Activated CD4-positive, CD25-positive, alpha-beta regulatory T cell treated with anti-CD3 and anti-CD28 coated beads, Interleukin-2, amount 50 U/mL, for 24 hours (primary cell): Measurements from ENCODE around the gene SLIT3.

ENCODE experiments used
- ATAC-seq, 2 donors: fragments of 150-1000 bp; cut with Tn5 transposase; one replicate each; pipeline ENCODE4 v1.10.0; 2021; ENCODE audit warnings: mild to moderate bottlenecking in 1 of 2, moderate library complexity in 1 of 2

The SLIT3 gene

GRCh38 chr5:169298193-169298592 lies 2.7 kb downstream of the SLIT3 start:
- ATAC-seq = no peak

DNA sequence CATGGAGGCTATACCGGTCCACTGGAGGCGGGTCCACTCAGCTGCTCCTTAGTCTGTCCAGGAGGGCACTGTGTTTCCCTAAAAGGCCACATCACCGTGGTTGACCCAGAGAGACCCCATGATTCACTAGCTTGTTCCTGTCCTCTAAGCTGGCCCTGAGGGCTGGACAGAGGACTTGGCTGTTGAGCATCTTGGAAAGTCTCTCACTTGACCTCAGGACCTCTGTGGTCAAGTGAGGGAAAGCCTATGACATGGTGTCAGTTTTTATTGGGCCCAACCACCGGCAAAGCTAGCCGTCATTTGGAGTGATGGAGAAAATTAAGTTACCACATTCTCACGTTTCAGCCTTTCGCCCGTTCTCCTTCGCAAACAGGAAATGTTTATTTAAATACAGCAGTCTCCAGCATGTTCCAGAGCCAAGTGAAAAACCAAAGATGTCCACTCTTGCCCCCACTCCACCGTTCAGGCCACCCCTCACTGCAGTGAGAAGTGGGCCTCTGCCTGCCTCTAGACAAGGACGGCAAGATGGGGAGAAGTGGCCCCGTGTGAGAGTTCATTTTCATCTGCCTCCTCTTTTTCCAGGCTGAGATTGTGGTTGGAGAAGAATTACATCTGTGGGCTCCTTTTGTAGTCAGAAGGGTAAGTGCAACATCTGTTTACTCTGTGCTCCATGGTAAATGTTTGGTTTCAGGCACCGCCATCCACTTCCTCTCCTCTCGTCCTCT lies 4.4 kb downstream of the SLIT3 start:
- no peak for ATAC-seq

DNA sequence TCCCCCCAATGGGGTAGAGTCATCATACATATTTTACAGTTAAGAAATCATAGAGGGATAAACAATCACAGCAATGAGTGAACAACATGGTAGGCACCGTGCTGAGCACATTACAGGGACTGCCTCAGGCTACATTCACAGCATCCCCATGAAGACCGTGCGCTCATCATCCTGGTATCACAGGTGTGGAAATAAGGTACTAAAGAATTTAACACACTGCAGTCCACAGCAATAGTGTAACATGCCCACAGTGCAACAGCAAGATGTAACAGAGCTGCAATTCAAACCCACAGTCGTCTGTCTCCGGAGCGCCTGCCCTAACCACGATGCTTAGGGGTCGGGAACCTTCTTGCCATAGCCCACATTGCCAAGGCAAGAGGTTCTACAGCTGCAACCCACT lies 5.6 kb downstream of the SLIT3 start:
- ATAC-seq = no peak

DNA sequence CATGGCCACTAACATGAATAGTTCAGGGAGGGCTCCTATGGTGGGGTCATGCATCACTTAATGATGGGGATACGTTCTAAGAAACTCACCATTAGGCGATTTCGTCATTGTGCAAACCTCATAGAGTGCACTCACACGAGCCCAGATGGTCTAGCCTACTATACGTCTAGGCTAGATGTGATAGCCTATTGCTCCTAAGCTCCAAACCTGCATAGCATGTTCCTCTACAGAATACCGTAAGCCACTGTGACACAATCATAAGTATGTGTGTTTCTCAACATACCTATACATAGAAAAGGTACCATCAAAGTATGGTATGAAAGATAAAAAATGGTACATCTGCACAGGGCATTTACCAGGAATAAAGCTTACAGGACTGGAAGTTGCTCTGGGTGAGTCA lies 6.3 kb downstream of the SLIT3 start:
- ATAC-seq = no peak

DNA sequence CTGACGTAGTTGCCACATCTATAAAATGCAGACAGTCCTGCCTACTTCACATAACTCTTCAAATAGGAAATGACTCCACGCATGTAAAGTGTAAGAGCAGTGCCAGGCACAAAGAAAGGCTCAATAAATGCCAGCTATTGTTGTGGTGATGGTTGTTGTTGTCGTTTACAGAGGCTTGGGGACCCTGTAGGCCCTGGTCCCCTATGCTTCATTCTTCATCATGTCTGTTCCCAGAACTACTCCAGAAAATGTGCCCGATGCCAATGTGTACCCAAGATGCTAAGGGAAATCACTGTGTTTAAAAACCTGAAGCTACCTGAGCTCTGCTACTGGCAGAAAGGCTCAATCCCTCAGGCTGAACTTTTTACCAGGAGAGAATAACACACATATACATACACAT lies 9.1 kb downstream of the SLIT3 start:
- no peak for ATAC-seq

GRCh38 chr5:169290895-169291294 lies 10.0 kb downstream of the SLIT3 start:
- no peak for ATAC-seq

GRCh38 chr5:169289520-169289919 lies 11.4 kb downstream of the SLIT3 start:
- no peak for ATAC-seq

DNA sequence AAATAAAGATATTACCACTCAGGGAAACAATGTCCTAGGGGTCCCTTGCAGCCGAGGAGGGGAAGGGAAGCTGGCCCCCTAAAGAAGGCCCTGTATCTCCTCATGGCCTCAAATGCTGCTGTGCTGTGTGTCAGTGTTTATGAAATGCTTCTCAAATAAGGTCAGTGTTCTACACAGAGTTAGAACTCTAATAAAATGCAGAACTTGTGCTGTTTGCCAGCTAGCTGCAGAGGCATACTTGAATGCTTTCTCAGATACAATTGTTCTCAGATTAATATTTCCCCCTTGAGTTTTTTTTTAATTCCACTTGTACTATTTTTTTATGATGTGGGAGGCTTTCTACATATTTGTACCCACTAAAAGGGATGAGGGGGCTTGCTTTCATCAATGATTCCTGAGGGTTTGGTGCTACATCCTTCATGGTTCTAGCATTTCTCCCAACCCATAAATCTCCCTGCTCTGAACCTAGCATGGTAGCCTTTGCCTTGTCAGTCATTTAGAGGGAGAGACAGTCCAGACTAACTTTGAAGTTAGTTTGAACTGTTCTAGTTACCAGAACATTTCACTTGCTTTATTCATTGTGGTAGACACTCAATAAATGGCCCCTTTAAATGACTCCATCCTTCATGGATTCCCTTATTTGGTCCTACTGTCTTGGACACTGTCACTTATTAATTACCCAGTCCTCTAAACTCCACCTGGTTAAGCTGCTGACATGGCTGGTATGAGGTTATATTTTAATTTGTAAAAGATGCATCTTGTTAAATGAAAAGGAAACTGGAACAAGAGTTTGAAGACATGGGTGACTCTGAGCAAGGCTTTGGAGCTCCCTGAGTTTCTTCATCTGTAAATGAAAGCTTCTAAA lies 12.6 kb downstream of the SLIT3 start:
- ATAC-seq = no peak

- ATAC-seq = no peak
These were observed 13.4 kb downstream of the SLIT3 start for GRCh38 chr5:169287529-169287928.

- ATAC-seq = no peak
These were observed 14.2 kb downstream of the SLIT3 start for GRCh38 chr5:169286572-169287300.

- no peak for ATAC-seq
These were observed 17.1 kb downstream of the SLIT3 start for GRCh38 chr5:169283887-169284286.

DNA sequence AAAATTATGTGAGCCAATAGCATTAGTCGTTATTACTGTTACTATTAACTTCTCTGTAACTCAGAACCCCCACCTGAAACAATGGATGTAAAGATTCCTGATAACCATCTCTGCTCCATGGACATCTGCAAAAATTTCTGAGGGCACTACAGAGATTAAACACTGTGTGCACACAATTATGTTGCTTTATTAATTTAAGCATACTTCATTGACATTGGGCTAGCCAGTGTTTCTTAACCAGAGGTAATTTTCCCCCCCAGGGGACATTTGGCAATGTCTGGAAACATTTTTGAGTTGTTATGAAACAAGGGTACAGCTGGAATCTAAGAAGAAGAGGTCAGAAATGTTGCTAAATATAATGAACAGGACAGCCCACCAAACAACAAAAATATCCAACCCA lies 19.3 kb downstream of the SLIT3 start:
- no peak for ATAC-seq

DNA sequence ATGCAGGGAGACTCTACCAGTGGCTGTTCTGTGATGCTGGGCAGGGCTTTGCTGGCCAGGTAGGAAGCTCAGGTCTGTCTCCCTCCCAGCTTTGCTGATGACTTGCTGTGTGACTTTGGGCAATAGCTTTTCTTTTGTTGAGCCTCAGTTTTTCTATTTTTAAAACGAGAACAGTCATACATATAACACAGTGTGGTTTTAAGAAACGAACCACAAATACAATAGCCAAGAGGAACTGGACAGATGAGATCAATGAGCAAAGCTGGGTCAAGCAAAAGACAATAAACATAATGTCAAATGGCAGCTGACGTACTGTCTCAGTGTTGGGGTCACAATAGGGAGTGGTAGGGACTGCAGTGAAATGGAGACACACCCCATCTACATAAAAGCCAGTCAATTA lies 20.2 kb downstream of the SLIT3 start:
- no peak for ATAC-seq

DNA sequence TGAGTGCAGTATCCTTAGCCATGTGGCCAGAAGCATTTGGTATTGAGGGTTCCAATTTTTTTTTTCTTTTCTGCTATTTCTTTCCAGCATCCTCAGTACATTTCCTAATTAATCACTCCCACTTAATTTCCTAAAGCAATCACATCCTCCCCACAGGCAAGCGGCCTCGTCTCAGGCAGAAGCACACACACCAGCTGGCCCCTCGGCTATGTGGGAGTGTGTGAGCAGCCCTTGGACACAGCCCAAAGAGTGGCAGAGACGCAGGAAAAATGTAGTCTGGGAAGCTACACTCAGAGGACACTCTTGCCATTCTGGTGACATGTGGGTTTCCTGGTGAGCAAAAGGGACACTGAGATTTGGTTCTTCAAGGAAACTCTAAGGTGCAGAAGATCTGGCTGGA lies 20.7 kb downstream of the SLIT3 start:
- ATAC-seq = no peak

- ATAC-seq = no peak
These were observed 21.8 kb downstream of the SLIT3 start for GRCh38 chr5:169279125-169279524.

GRCh38 chr5:169273881-169274280 lies 27.1 kb downstream of the SLIT3 start:
- ATAC-seq = no peak

DNA sequence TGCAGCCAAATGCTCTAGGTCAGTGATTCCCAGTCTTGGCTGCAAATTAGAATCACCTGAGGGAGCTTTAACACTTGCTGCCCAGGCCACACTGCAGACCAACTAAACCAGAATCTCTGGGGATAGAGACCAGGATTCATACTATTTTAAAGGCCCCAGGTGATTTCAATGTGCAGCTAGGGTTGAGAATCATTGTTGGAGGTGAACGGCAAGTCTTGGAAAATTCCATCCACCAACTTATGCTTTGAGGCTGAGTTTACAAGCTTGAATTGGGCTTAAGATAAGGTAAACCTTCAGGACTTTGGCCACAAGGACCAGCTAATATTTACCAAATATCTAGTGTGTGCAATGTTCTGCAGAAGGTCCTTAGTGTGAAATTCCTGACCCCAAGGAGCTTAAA lies 27.5 kb downstream of the SLIT3 start:
- no peak for ATAC-seq

DNA sequence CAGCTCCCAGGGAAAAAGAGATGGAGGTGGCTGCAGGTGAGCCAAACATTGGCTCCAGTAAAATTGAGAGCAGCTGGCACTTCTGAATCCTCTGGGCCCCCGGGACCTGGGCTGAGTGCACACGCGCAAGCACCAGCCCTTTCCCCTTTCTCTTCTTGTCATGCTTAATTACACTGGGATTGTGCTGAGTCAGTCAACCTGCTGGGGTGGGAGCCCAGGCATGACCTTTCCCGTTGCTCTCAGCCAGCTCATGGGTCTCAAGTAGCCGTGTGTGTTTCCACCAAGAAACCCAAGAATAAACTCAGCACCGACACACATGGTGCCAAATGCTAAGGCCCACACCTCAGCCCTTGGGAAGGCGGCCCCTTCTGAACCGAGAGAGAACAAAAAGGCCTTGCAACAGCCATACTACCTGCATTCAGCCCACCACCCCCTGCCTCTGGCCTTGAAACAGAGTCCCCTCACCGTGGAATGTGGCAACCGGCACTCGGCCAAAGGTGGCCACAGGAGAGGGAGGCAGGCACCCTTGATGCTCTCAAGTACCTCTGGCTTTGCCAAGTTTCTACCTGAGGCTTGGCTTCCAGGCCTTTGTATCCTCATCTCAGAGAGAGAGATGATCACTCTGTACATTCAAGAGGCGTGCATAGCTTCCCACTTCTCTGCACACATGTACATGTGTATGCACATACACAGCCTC lies 28.1 kb downstream of the SLIT3 start:
- no peak for ATAC-seq

- ATAC-seq = no peak
These were observed 28.8 kb downstream of the SLIT3 start for GRCh38 chr5:169272111-169272510.

GRCh38 chr5:169270827-169271226 lies 30.1 kb downstream of the SLIT3 start:
- ATAC-seq = no peak

- no peak for ATAC-seq
These were observed 32.9 kb downstream of the SLIT3 start for GRCh38 chr5:169268019-169268418.

DNA sequence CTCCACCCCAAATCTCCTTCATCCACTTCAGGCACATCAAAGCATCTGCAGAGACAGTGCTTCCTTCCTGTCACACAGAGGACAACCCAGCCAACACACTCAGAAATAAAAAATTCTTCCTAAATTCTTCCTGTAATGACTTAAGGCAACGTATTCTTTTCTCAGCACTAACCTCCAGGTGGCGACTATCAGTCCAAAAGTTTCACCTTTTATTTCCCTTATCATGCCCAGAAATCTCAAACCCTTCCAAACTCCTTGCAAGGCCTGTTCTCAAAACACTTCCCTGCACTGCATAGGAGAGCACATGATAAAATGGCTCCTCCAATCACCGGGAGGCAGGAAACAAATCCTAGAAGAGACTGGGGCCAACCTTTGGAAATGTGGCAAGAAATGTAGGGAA lies 35.1 kb downstream of the SLIT3 start:
- ATAC-seq = no peak

DNA sequence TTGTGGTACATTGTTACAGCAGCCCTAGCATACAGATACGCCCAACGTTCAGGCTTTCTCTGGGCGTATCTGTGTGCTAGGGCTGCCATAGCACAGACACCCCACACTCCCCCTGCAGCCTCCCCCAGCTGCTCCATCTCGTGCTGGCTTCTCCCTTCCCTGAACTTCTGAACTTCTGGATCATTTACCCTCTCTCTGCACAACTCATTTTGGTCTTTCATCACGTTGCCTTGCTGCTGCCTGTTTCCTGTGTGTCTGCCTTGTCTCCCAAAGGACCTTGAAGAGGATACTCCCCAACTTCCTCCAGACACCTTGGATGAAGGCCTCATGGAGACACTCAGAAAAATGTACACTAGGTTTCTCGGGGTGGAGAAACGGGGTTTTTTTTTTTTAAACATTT lies 37.3 kb downstream of the SLIT3 start:
- no peak for ATAC-seq
